NOMO-1 treated with dmso at 0.1 percent for 144 hours (cell line): ENCODE results near the gene TBC1D2.

Source experiments
- DNase-seq: peaks from one replicate; lab custom pipeline; 2025; ENCODE audit not compliant: unreplicated experiment; lab: John Stamatoyannopoulos, UW

Gene TBC1D2

GRCh38 chr9:98241357-98242300 lies 13.8 kb downstream of the TBC1D2 start:
- no peak for DNase-seq

- no peak for DNase-seq
These were observed 15.0 kb downstream of the TBC1D2 start for GRCh38 chr9:98240475-98240874.

GRCh38 chr9:98236901-98237487 lies 18.5 kb downstream of the TBC1D2 start:
- DNase-seq = no peak

- no peak for DNase-seq
These were observed 20.3 kb downstream of the TBC1D2 start for GRCh38 chr9:98235126-98235525.

GRCh38 chr9:98234245-98234825 lies 21.1 kb downstream of the TBC1D2 start:
- DNase-seq = no peak

GRCh38 chr9:98232926-98233325 lies 22.5 kb downstream of the TBC1D2 start:
- no peak for DNase-seq

GRCh38 chr9:98231770-98232478 lies 23.5 kb downstream of the TBC1D2 start:
- DNase-seq = no peak

- DNase-seq = no peak
These were observed 24.7 kb downstream of the TBC1D2 start for GRCh38 chr9:98230789-98231188.

GRCh38 chr9:98230304-98230703 lies 25.1 kb downstream of the TBC1D2 start:
- no peak for DNase-seq

- DNase-seq = no peak
These were observed 25.8 kb downstream of the TBC1D2 start for GRCh38 chr9:98229620-98230019.

GRCh38 chr9:98229090-98229395 lies 26.4 kb downstream of the TBC1D2 start:
- no peak for DNase-seq

- DNase-seq = no peak
These were observed 26.9 kb downstream of the TBC1D2 start for GRCh38 chr9:98228392-98229089.

GRCh38 chr9:98227883-98228282 lies 27.6 kb downstream of the TBC1D2 start:
- no peak for DNase-seq

- no peak for DNase-seq
These were observed 28.5 kb downstream of the TBC1D2 start for GRCh38 chr9:98226957-98227356.

GRCh38 chr9:98226516-98226915 lies 28.9 kb downstream of the TBC1D2 start:
- no peak for DNase-seq

GRCh38 chr9:98225015-98225442 lies 30.4 kb downstream of the TBC1D2 start:
- no peak for DNase-seq

GRCh38 chr9:98222885-98223691 lies 32.4 kb downstream of the TBC1D2 start:
- DNase-seq = no peak

GRCh38 chr9:98220911-98221310 lies 34.5 kb downstream of the TBC1D2 start:
- DNase-seq = no peak

GRCh38 chr9:98219794-98220370 lies 35.6 kb downstream of the TBC1D2 start:
- DNase-seq = no peak

- DNase-seq = no peak
These were observed 36.1 kb downstream of the TBC1D2 start for GRCh38 chr9:98219364-98219716.
